ENCODE measurements around the gene SCARF2. TPM values are rescaled to one million over a fixed set of nuclear protein-coding genes. Genes with fewer than 3 reads are reported as not detected.

The SCARF2 gene
- polyA plus RNA-seq, 3 donors = 0.12 to 0.51 TPM; not detected in 1

DNA sequence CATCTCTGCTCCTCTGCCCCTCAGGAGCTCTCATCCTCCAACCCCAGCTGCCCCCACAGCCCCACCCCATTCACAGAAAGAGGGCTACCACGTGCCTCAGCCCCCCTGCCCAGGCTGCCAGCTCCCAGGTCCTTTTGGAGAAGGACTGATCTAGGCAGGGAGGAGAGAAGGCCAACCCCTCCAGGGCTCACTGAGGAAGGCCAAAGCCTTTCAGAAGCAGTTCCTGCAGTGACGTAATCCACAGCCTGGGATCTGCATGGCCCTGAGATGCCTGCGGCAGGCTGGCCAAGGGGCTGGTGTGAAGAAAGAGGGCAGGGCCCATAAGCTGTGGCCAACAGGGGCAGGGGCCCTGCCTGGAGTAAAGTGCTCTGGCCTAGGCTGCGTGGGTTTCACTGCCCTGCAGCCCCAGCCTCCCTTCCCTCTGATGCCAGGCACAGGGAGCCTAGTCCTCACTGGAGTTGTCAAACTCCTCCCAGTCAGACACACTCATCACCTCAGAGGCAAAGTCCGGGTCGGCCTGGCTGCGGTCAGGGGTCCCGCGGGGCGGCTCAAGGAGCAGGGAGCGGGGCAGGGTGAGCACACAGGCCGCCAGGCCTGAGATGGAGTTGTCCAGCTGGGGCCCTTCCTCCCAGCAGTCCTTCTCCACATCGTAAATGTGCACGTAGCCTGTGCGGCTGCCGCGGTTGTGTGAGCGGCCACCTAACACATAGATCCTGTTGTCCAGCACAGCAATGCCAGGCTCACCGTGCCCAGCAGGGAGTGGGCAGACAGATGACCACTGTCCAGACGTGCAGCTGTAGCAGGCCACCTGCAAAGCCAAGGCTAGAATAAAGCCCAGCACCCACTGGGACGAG is 4.2 kb upstream of the SCARF2 start:
- Histone ChIP-seq H3K9ac (ENCODE audit: insufficient read depth, low read length, poor library complexity, severe bottlenecking) (no peak overlapping the region), H3K4me2 (replicated peaks; ENCODE audit: extremely low read depth, low read length, poor library complexity, severe bottlenecking) (no peak overlapping the region), H3K36me3 (replicated peaks in 1 of 2; ENCODE audit: control insufficient read depth in 1 of 2, insufficient read depth in 2 of 2, low read length in 2 of 2) (peaks cover 32 to 60% of the 10 kb centered on the region in 2 donors), H3K9me3 (replicated peaks in 1 of 2; ENCODE audit: control insufficient read depth in 1 of 2, insufficient read depth in 1 of 2, low read length in 2 of 2) (peaks cover 0 to 4% of the 10 kb centered on the region in 2 donors), H3K4me1 (ENCODE audit: control insufficient read depth in 1 of 2, insufficient read depth in 2 of 2, low read length in 2 of 2) (peaks cover 9 to 12% of the 10 kb centered on the region in 2 donors), H3K4me3 (replicated peaks in 1 of 3; ENCODE audit: low read depth in 2 of 3, low read length in 3 of 3) (no peak overlapping the region), H4K20me1 (ENCODE audit: insufficient read depth, low read length) (peaks cover 12% of the 10 kb centered on the region), H3K79me2 (ENCODE audit: insufficient read depth, low read length) (no peaks in the 10 kb centered on the region), H2AFZ (ENCODE audit: insufficient read depth, low read depth, low read length, poor library complexity, severe bottlenecking) (no peak overlapping the region), H3K27me3 (ENCODE audit: control insufficient read depth in 2 of 2, insufficient read depth in 2 of 2, low read length in 2 of 2) (peaks cover 13 to 23% of the 10 kb centered on the region in 2 donors), H3K27ac (ENCODE audit: low read depth in 1 of 2, low read length in 2 of 2) (no peak overlapping the region)
- H3K4me1 Mint-ChIP-seq = peaks cover 9% of the 10 kb centered on the region
- H3K27ac Mint-ChIP-seq = no peak overlapping the region
- DNase-seq = no peak
- WGBS (ENCODE audit: insufficient coverage) = 93% methylated on average over 14 of the region's 21 CpGs
- H3K4me3 Mint-ChIP-seq = no peak overlapping the region
- intact Hi-C loops (cut with micrococcal nuclease) = no loop called here
- peaks cover 25 to 31% (median 26%) of the 10 kb centered on the region in 3 donors for H3K27me3 Mint-ChIP-seq (ENCODE audit: low read depth in 3 of 3)
- H3K9me3 Mint-ChIP-seq = peaks cover 0 to 15% (median 4%) of the 10 kb centered on the region in 7 donors
- H3K36me3 Mint-ChIP-seq = peaks cover 63 to 78% of the 10 kb centered on the region in 2 donors
- TF ChIP-seq, protein P1, sequence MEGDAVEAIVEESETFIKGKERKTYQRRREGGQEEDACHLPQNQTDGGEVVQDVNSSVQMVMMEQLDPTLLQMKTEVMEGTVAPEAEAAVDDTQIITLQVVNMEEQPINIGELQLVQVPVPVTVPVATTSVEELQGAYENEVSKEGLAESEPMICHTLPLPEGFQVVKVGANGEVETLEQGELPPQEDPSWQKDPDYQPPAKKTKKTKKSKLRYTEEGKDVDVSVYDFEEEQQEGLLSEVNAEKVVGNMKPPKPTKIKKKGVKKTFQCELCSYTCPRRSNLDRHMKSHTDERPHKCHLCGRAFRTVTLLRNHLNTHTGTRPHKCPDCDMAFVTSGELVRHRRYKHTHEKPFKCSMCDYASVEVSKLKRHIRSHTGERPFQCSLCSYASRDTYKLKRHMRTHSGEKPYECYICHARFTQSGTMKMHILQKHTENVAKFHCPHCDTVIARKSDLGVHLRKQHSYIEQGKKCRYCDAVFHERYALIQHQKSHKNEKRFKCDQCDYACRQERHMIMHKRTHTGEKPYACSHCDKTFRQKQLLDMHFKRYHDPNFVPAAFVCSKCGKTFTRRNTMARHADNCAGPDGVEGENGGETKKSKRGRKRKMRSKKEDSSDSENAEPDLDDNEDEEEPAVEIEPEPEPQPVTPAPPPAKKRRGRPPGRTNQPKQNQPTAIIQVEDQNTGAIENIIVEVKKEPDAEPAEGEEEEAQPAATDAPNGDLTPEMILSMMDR (IDR thresholded peaks at IDR 0.05) = no peak

DNA sequence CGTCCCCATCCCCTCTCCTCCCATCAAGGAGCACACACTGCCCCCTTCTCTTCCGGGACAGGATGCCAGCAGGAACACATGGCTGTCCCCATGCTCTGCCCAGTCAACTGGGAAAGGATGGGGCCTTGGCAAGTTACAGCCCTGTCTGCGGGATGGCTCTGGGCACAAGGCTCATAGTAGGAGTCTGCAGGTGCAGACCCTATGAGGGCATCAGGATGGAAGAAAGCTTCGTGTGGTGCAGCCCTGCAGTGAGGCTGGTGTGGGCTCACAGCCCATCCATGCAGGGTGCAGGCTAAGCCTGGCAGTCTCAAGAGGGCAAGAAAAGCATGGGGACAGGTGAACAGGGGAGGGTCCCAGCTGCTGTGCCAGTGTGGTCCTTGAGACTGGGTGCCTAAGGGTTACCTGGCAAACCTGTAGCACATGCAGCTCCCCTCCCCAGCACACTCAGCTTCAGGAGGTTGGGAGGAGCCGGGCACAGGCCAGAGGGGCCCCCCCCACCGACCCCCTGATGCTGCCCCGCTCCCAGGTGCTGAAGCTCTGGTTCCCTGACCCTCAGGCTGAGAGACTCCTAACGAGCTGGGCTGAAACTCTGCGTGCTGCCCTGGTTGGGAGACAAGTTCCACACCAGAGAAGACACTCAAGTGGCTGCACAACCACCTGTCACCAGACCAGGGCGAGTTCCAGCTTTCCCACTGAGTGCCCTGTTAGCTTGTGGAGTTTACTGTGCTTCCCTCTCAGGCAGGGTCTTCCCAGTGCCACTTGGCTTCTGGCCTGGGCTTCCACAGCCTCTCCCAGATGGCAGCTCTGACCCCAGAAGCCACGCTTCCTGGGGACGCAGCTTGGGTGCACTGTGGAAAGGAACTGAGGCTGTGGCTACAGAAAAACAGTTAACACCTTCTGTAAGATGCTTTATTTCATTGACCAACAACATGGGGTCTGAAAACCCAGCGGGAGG is 3.3 kb upstream of the SCARF2 start:
- intact Hi-C loops (cut with micrococcal nuclease) = no loop called here
- WGBS (ENCODE audit: insufficient coverage) = 89% methylated on average over 7 of the region's 13 CpGs
- H3K36me3 ChIP-seq (replicated peaks in 1 of 2; ENCODE audit: control insufficient read depth in 1 of 2, insufficient read depth in 2 of 2, low read length in 2 of 2) = peaks cover 26 to 51% of the 10 kb centered on the region in 2 donors
- TF ChIP-seq, protein P1 (IDR thresholded peaks at IDR 0.05) = no peak
- Mint-ChIP-seq H3K4me1 (peaks cover 13% of the 10 kb centered on the region), H3K36me3 (peaks cover 55 to 69% of the 10 kb centered on the region in 2 donors), H3K4me3 (no peak overlapping the region), H3K27me3 (ENCODE audit: low read depth in 3 of 3) (peaks cover 31 to 34% (median 34%) of the 10 kb centered on the region in 3 donors), H3K27ac (no peak overlapping the region), H3K9me3 (peaks cover 0 to 18% (median 7%) of the 10 kb centered on the region in 7 donors)
- no peak overlapping the region for H3K4me3 ChIP-seq (replicated peaks in 1 of 3; ENCODE audit: low read depth in 2 of 3, low read length in 3 of 3)
- peaks cover 20 to 30% of the 10 kb centered on the region in 2 donors for H3K27me3 ChIP-seq (ENCODE audit: control insufficient read depth in 2 of 2, insufficient read depth in 2 of 2, low read length in 2 of 2)
- H3K4me1 ChIP-seq (ENCODE audit: control insufficient read depth in 1 of 2, insufficient read depth in 2 of 2, low read length in 2 of 2) = peaks cover 13 to 19% of the 10 kb centered on the region in 2 donors
- no peak overlapping the region for H3K9ac ChIP-seq (ENCODE audit: insufficient read depth, low read length, poor library complexity, severe bottlenecking)
- peaks cover 0 to 7% of the 10 kb centered on the region in 2 donors for H3K9me3 ChIP-seq (replicated peaks in 1 of 2; ENCODE audit: control insufficient read depth in 1 of 2, insufficient read depth in 1 of 2, low read length in 2 of 2)
- no peak overlapping the region for H3K27ac ChIP-seq (ENCODE audit: low read depth in 1 of 2, low read length in 2 of 2)
- H3K4me2 ChIP-seq (replicated peaks; ENCODE audit: extremely low read depth, low read length, poor library complexity, severe bottlenecking) = no peak overlapping the region
- peaks cover 13% of the 10 kb centered on the region for H4K20me1 ChIP-seq (ENCODE audit: insufficient read depth, low read length)
- no peak for DNase-seq
- no peak overlapping the region for H2AFZ ChIP-seq (ENCODE audit: insufficient read depth, low read depth, low read length, poor library complexity, severe bottlenecking)
- H3K79me2 ChIP-seq (ENCODE audit: insufficient read depth, low read length) = no peaks in the 10 kb centered on the region
